ENCODE results near the gene KCTD1.

DNA sequence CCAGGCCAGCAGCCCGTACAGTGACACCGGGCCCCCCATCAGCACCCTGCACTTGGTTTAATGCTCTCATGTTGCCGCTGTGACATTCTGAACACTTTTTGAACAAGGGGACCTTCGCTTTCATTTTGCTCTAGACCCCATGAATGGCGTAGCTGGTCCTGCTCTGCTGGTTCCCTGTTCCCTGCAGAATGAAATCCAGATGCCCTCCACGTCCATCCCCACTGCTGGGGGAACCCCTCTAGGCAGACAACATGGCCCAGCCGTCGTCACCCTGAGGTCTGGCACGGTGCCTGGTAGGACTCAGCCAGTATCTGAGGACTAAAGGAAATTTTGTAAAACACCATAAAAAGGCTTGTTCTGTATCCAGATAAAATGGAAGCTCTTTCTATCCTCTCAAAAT lies 128.6 kb downstream of the KCTD1 start:
- no peak for TF ChIP-seq SP1 (IDR thresholded peaks at IDR 0.05)
- no peak for TF ChIP-seq FOXM1 (IDR thresholded peaks at IDR 0.05; ENCODE audit: borderline replicate concordance)
- no peak for TF ChIP-seq BHLHE40 (IDR thresholded peaks at IDR 0.05; ENCODE audit: borderline replicate concordance)
- TF ChIP-seq, protein P1, sequence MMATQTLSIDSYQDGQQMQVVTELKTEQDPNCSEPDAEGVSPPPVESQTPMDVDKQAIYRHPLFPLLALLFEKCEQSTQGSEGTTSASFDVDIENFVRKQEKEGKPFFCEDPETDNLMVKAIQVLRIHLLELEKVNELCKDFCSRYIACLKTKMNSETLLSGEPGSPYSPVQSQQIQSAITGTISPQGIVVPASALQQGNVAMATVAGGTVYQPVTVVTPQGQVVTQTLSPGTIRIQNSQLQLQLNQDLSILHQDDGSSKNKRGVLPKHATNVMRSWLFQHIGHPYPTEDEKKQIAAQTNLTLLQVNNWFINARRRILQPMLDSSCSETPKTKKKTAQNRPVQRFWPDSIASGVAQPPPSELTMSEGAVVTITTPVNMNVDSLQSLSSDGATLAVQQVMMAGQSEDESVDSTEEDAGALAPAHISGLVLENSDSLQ (IDR thresholded peaks at IDR 0.05) = no peak
- TF ChIP-seq FOXK2 (IDR thresholded peaks at IDR 0.05) = no peak
- TF ChIP-seq ELF4 (IDR thresholded peaks at IDR 0.05) = no peak
- no peak for TF ChIP-seq FOXA1 (IDR thresholded peaks at IDR 0.05)
